Natural killer cell (primary cell): ENCODE measurements around the gene RHOV. TPM values are rescaled to one million over a fixed set of nuclear protein-coding genes. Genes with fewer than 3 reads are reported as not detected.

Source experiments
- ATAC-seq, 3 donors: fragments of 150-1000 bp in 2 of 3; fragments of 200-7000 bp in 1 of 3; cut with Tn5 transposase; 1 replicate in 1 of 3; 2 replicates in 2 of 3; pipeline ENCODE4 v1.10.0; 2021; ENCODE audit warnings: mild to moderate bottlenecking in 2 of 3, moderate library complexity in 2 of 3
- DNase-seq, 2 donors: peaks; one replicate each; pipeline versions ENCODE4 v3.0.0 to v3.0.0-alpha.2; 2013 to 2021; ENCODE audit warnings: mixed read lengths in 1 of 2
- H3K27ac ChIP-seq: one replicate; pipeline ENCODE4 v1.5.1; 2013; ENCODE audit warnings: mild to moderate bottlenecking, low read length
- H3K27me3 ChIP-seq: one replicate; pipeline ENCODE4 v1.6.1; 2013; ENCODE audit warnings: low read length; ENCODE audit not compliant: control insufficient read depth, insufficient read depth
- H3K36me3 ChIP-seq: one replicate; pipeline ENCODE4 v1.6.1; 2013; ENCODE audit warnings: low read length; ENCODE audit not compliant: control insufficient read depth, insufficient read depth
- H3K4me1 ChIP-seq: one replicate; pipeline ENCODE4 v1.6.1; 2013; ENCODE audit warnings: low read length; ENCODE audit not compliant: control insufficient read depth, insufficient read depth
- H3K4me3 ChIP-seq: one replicate; pipeline ENCODE4 v1.5.1; 2013; ENCODE audit warnings: low read length
- H3K9me3 ChIP-seq: one replicate; pipeline ENCODE4 v1.6.1; 2013; ENCODE audit warnings: low read length; ENCODE audit not compliant: control insufficient read depth, insufficient read depth
- H3K27ac Mint-ChIP-seq, 2 donors: one replicate each; pipeline ENCODE4 v1.8.0; 2022; ENCODE audit warnings: mild to moderate bottlenecking in 2 of 2, mixed read lengths in 2 of 2, moderate library complexity in 1 of 2
- H3K27me3 Mint-ChIP-seq, 2 donors: one replicate each; pipeline ENCODE4 v1.8.0; 2022; ENCODE audit warnings: low read depth in 2 of 2, mixed read lengths in 2 of 2
- H3K36me3 Mint-ChIP-seq: one replicate; pipeline ENCODE4 v1.8.0; 2022; ENCODE audit warnings: mixed read lengths
- H3K4me1 Mint-ChIP-seq, 2 donors: one replicate each; pipeline ENCODE4 v1.8.0; 2022; ENCODE audit warnings: mixed read lengths in 2 of 2
- H3K4me3 Mint-ChIP-seq: one replicate; pipeline ENCODE4 v1.8.0; 2022; ENCODE audit warnings: mild to moderate bottlenecking, moderate library complexity, mixed read lengths
- H3K9me3 Mint-ChIP-seq, 2 donors: one replicate each; pipeline ENCODE4 v1.8.0; 2022; ENCODE audit warnings: mixed read lengths in 2 of 2
- CTCF ChIP-seq: fragments of 200-600 bp; IDR thresholded peaks from one replicate; pipeline ENCODE4 v1.8.0; 2022; ENCODE audit warnings: antibody characterized with exemption
- WGBS: methylation state at CpG from one replicate; pipeline ENCODE4 v1.1.7; 2013; ENCODE audit warnings: missing lambda C conversion rate; ENCODE audit not compliant: insufficient coverage; 5-methylcytosine and 5-hydroxymethylcytosine counted together
- intact Hi-C: fragments of 100-400 bp; cut with micrococcal nuclease; formaldehyde crosslinking; loops from one replicate; pipeline ENCODE4 v1.14.2; 2022
- total RNA-seq, 4 donors: library from RNA; stranded (reverse); fragments of 120-200 nt in 1 of 4; gene quantifications; one replicate each; pipeline versions ENCODE4 v1.2.3 to v1.2.4, GENCODE V29; 2013 to 2022

RHOV gene
- total RNA-seq, 3 donors from 2014 or later (not counting 1 experiment from before 2014, with no cell fraction given) = not detected

GRCh38 chr15:40853241-40853890, 20.7 kb downstream of the RHOV start:
- Histone ChIP-seq H3K27ac (no peak overlapping the region), H3K9me3 (no peaks in the 10 kb centered on the region), H3K36me3 (no peaks in the 10 kb centered on the region), H3K27me3 (no peaks in the 10 kb centered on the region), H3K4me1 (peaks cover 6% of the 10 kb centered on the region), H3K4me3 (no peak overlapping the region)
- no peak for ATAC-seq
- no peak overlapping the region for H3K27ac Mint-ChIP-seq
- no peak for TF ChIP-seq CTCF
- no peak for DNase-seq
- H3K9me3 Mint-ChIP-seq = no peaks in the 10 kb centered on the region
- H3K27me3 Mint-ChIP-seq = peaks cover 0 to 8% of the 10 kb centered on the region in 2 donors
- no peaks in the 10 kb centered on the region for H3K4me1 Mint-ChIP-seq
- 93% methylated on average over 16 of the region's 16 CpGs for WGBS
- H3K36me3 Mint-ChIP-seq = no peaks in the 10 kb centered on the region
- H3K4me3 Mint-ChIP-seq = no peak overlapping the region
- intact Hi-C loops = no loop called here

GRCh38 chr15:40852529-40852928, 21.5 kb downstream of the RHOV start:
- ATAC-seq = no peak
- Mint-ChIP-seq H3K36me3 (no peaks in the 10 kb centered on the region), H3K4me3 (no peak overlapping the region), H3K27ac (no peak overlapping the region), H3K4me1 (no peaks in the 10 kb centered on the region), H3K27me3 (peaks cover 0 to 11% of the 10 kb centered on the region in 2 donors), H3K9me3 (no peaks in the 10 kb centered on the region)
- H3K27ac ChIP-seq = no peak overlapping the region
- H3K4me1 ChIP-seq = peaks cover 3% of the 10 kb centered on the region
- H3K36me3 ChIP-seq = no peaks in the 10 kb centered on the region
- intact Hi-C loops = no loop called here
- no peak overlapping the region for H3K4me3 ChIP-seq
- 98% methylated on average over 5 of the region's 5 CpGs for WGBS
- no peak for TF ChIP-seq CTCF
- H3K27me3 ChIP-seq = no peaks in the 10 kb centered on the region
- no peak for DNase-seq
- no peaks in the 10 kb centered on the region for H3K9me3 ChIP-seq

GRCh38 chr15:40850576-40851112, 23.4 kb downstream of the RHOV start:
- DNase-seq (no peak), ATAC-seq (no peak)
- whole genome bisulfite sequencing = 95% methylated on average over 8 of the region's 8 CpGs
- intact Hi-C loops = no loop called here
- Mint-ChIP-seq H3K9me3 (no peaks in the 10 kb centered on the region), H3K4me1 (no peaks in the 10 kb centered on the region), H3K27ac (no peak overlapping the region), H3K4me3 (no peak overlapping the region), H3K36me3 (no peaks in the 10 kb centered on the region), H3K27me3 (peaks cover 0 to 19% of the 10 kb centered on the region in 2 donors)
- TF ChIP-seq CTCF = no peak
- Histone ChIP-seq H3K9me3 (no peaks in the 10 kb centered on the region), H3K4me1 (peaks cover 14% of the 10 kb centered on the region), H3K4me3 (no peak overlapping the region), H3K27me3 (peaks cover 3% of the 10 kb centered on the region), H3K36me3 (no peaks in the 10 kb centered on the region), H3K27ac (no peak overlapping the region)
